K562 (cell line): ENCODE results near the gene G6PC3. TPM values are rescaled to one million over a fixed set of nuclear protein-coding genes. Genes with fewer than 3 reads are reported as not detected.

Source experiments
- ATAC-seq: fragments of 200-7000 bp; cut with Tn5 transposase; 3 replicates; pipeline ENCODE4 v1.9.1; 2020; ENCODE audit warnings: moderate library complexity
- BruUV-seq: library from RNA; stranded (reverse); fragments of 400-500 nt; replicated peaks from 2 replicates; lab custom pipeline; 2021; lab: Mats Ljungman, UMichigan
- CTCF ChIA-PET: fragments of 300-600 bp; formaldehyde crosslinking; extraction: SDS; loops from one replicate; lab custom pipeline; 2021; ENCODE audit warnings: low intra/inter-chr PET ratio; lab: Yijun Ruan, JAX
- POLR2A ChIA-PET: fragments of 300-600, 350-650 bp; sonication (Branson Sonifier 250); formaldehyde crosslinking; extraction: SDS; loops from one replicate; lab custom pipeline; 2021; ENCODE audit warnings: antibody characterized with exemption, inconsistent platforms; lab: Yijun Ruan, JAX
- DNase-seq, 4 experiments: peaks; one replicate each; pipeline versions ENCODE4 v3.0.0 to v3.0.0-alpha.2; 2011 to 2018; ENCODE audit warnings: low spot score in 3 of 4, mixed read lengths in 3 of 4; ENCODE audit errors: extremely low read depth in 1 of 4
- FAIRE-seq: peaks from 2 replicates; lab custom pipeline; 2011; peaks lifted over from hg19 to GRCh38; lab: Jason Lieb, UNC
- H2AFZ ChIP-seq: 2 replicates; pipeline ENCODE4 v1.6.0; 2011; ENCODE audit warnings: low read depth, low read length, control low read depth, inconsistent platforms
- H3K27ac ChIP-seq: fragments of 200-600 bp; 3 replicates; pipeline ENCODE4 v1.8.0; 2011; ENCODE audit warnings: low read depth, mild to moderate bottlenecking, control low read depth, inconsistent platforms, low read length, moderate library complexity, mixed read lengths; ENCODE audit errors: extremely low read depth
- H3K27me3 ChIP-seq, 2 experiments: fragments of 300-600 bp in 1 of 2; 2 replicates in 1 of 2; 3 replicates in 1 of 2; pipeline versions ENCODE4 v1.6.0 to v1.8.0; 2011; ENCODE audit warnings: inconsistent platforms in 2 of 2, low read length in 2 of 2, mild to moderate bottlenecking in 1 of 2, mixed read lengths in 1 of 2, moderate library complexity in 1 of 2; ENCODE audit not compliant: control insufficient read depth in 2 of 2, insufficient read depth in 2 of 2
- H3K36me3 ChIP-seq: fragments of 300-600 bp; 3 replicates; pipeline ENCODE4 v1.8.0; 2011; ENCODE audit warnings: mild to moderate bottlenecking, low read length, inconsistent platforms; ENCODE audit not compliant: control insufficient read depth, insufficient read depth
- H3K4me1 ChIP-seq, 2 experiments: fragments of 200-600 bp in 1 of 2; replicated peaks in 1 of 2; 2 replicates in 1 of 2; 3 replicates in 1 of 2; pipeline versions ENCODE4 v1.5.1 to v1.8.0; 2011; ENCODE audit warnings: inconsistent platforms in 2 of 2, low read length in 2 of 2, mild to moderate bottlenecking in 1 of 2, mixed read lengths in 1 of 2, moderate library complexity in 1 of 2; ENCODE audit not compliant: control insufficient read depth in 2 of 2, insufficient read depth in 2 of 2
- H3K4me2 ChIP-seq: 2 replicates; pipeline ENCODE4 v1.6.1; 2011; ENCODE audit warnings: low read length, control low read depth, inconsistent platforms, mixed read lengths; ENCODE audit not compliant: insufficient read depth
- H3K4me3 ChIP-seq: fragments of 200-600 bp; sonication (generic), shearing (Covaris generic); 2 replicates; pipeline ENCODE4 v1.5.1; 2016; ENCODE audit warnings: control low read depth, inconsistent platforms
- H3K79me2 ChIP-seq: fragments of 200-600 bp; 3 replicates; pipeline ENCODE4 v1.8.0; 2011; ENCODE audit warnings: low read length, inconsistent platforms; ENCODE audit not compliant: control insufficient read depth, insufficient read depth
- H3K9ac ChIP-seq, 2 experiments: 2 replicates each; pipeline versions ENCODE4 v1.6.0 to v1.6.1; 2011; ENCODE audit warnings: low read depth in 2 of 2, low read length in 2 of 2, control low read depth in 1 of 2, inconsistent platforms in 1 of 2, mild to moderate bottlenecking in 1 of 2, mixed read lengths in 1 of 2; ENCODE audit not compliant: insufficient read depth in 1 of 2
- H3K9me1 ChIP-seq: one replicate; pipeline ENCODE4 v1.6.0; 2011; ENCODE audit warnings: inconsistent platforms, mild to moderate bottlenecking, low read length, moderate library complexity; ENCODE audit not compliant: control insufficient read depth, insufficient read depth
- H3K9me3 ChIP-seq: replicated peaks from 2 replicates; pipeline ENCODE4 v1.5.1; 2011; ENCODE audit warnings: low read depth, low read length, inconsistent platforms; ENCODE audit not compliant: control insufficient read depth, insufficient read depth
- H4K20me1 ChIP-seq: replicated peaks from 2 replicates; pipeline ENCODE4 v1.6.1; 2011; ENCODE audit warnings: low read length, inconsistent platforms, mixed read lengths; ENCODE audit not compliant: control insufficient read depth, insufficient read depth
- CUX1 ChIP-seq: fragments of 200-800 bp; sonication (Bioruptor generic); IDR thresholded peaks from 2 replicates; pipeline ENCODE4 v1.6.1; 2016; ENCODE audit warnings: missing genetic modification characterization, missing compliant biosample characterization
- EGR1 ChIP-seq: fragments of 450-650 bp; conservative IDR thresholded peaks from 2 replicates; pipeline ENCODE4 v1.6.1; 2017; ENCODE audit warnings: mild to moderate bottlenecking
- FOXP1 ChIP-seq: sonication (generic); formaldehyde crosslinking; IDR thresholded peaks from 2 replicates; pipeline ENCODE4 v1.8.0; 2022; ENCODE audit warnings: mild to moderate bottlenecking, missing genetic modification reagents
- KDM1A ChIP-seq, 2 experiments: fragments of 450-650 bp; IDR thresholded peaks; 2 replicates each; pipeline ENCODE4 v1.6.1; 2016; ENCODE audit warnings: mild to moderate bottlenecking in 2 of 2
- MAZ ChIP-seq, 2 experiments: fragments of 450-650 bp in 1 of 2; sonication (generic) in 1 of 2; formaldehyde crosslinking; IDR thresholded peaks in 1 of 2; conservative IDR thresholded peaks in 1 of 2; 2 replicates each; pipeline versions ENCODE4 v1.4.0 to v1.5.0; 2020; ENCODE audit warnings: mild to moderate bottlenecking in 1 of 2, missing genetic modification reagents in 1 of 2
- MBD2 ChIP-seq: sonication (generic); IDR thresholded peaks from 2 replicates; pipeline ENCODE4 v1.6.1; 2016; ENCODE audit warnings: low read depth, borderline replicate concordance
- MXI1 ChIP-seq: IDR thresholded peaks from 2 replicates; pipeline ENCODE4 v1.6.1; 2011; ENCODE audit warnings: low read depth, mild to moderate bottlenecking, improper control_type of control experiment, low read length
- NCOA4 ChIP-seq: fragments of 450-650 bp; IDR thresholded peaks from 2 replicates; pipeline ENCODE4 v1.6.1; 2018; ENCODE audit warnings: mild to moderate bottlenecking; ENCODE audit not compliant: partially characterized antibody
- RFX1 ChIP-seq: fragments of 450-650 bp; IDR thresholded peaks from 2 replicates; pipeline ENCODE4 v1.6.1; 2016; ENCODE audit warnings: mild to moderate bottlenecking, moderate library complexity
- SIN3A ChIP-seq, 2 experiments: fragments of 150-350 bp in 1 of 2; IDR thresholded peaks; 2 replicates each; pipeline ENCODE4 v1.6.1; 2011 to 2016; ENCODE audit warnings: borderline replicate concordance in 2 of 2, low read depth in 2 of 2, low read length in 2 of 2, mild to moderate bottlenecking in 2 of 2, moderate library complexity in 2 of 2; ENCODE audit not compliant: control insufficient read depth in 1 of 2
- ZBTB12 ChIP-seq: fragments of 250-450 bp; sonication (Bioruptor Pico); IDR thresholded peaks from 2 replicates; pipeline ENCODE4 v1.4.0; 2020
- ZFX ChIP-seq: sonication (generic); formaldehyde crosslinking; IDR thresholded peaks from 2 replicates; pipeline ENCODE4 v1.8.0; 2022; ENCODE audit warnings: mild to moderate bottlenecking, missing genetic modification reagents, moderate library complexity
- ZNF143 ChIP-seq: sonication (generic); formaldehyde crosslinking; IDR thresholded peaks from 2 replicates; pipeline ENCODE4 v1.9.0; 2022; ENCODE audit warnings: mild to moderate bottlenecking, missing genetic modification reagents
- ZNF224 ChIP-seq: sonication (generic); formaldehyde crosslinking; IDR thresholded peaks from 2 replicates; pipeline ENCODE4 v1.8.0; 2022; ENCODE audit warnings: mild to moderate bottlenecking, missing genetic modification reagents
- ZNF75A ChIP-seq: fragments of 450-650 bp; formaldehyde crosslinking; IDR thresholded peaks from 2 replicates; pipeline ENCODE4 v1.4.0; 2020; ENCODE audit warnings: mild to moderate bottlenecking
- WGBS: fragments of 100-300 bp; shearing (Covaris generic); methylation state at CpG from one replicate; pipeline ENCODE4 v1.1.6; 2016; ENCODE audit warnings: low coverage, mixed read lengths; ENCODE audit not compliant: insufficient coverage; ENCODE audit errors: missing lambda C conversion rate; 5-methylcytosine and 5-hydroxymethylcytosine counted together
- in situ Hi-C: fragments of 300-500 bp; cut with MboI; formaldehyde crosslinking; loops from 4 replicates; pipeline ENCODE4 v1.15.0; 2018; ENCODE audit warnings: inconsistent platforms, mixed read lengths
- intact Hi-C: fragments of 100-400 bp; cut with micrococcal nuclease; formaldehyde crosslinking; loops from 2 replicates; pipeline ENCODE4 v1.14.2; 2022
- polyA plus RNA-seq, 8 experiments: library from polyadenylated mRNA; depleted of rRNA in 4 of 8; stranded (reverse) in 5 of 8; unstranded in 3 of 8; fragments of >200 nt; fragmentation: Nextera tagmentation in 2 of 8; fragmentation: Illumina TruSeq in 1 of 8; extraction: Ambion mirVana in 2 of 8; extraction: Trizol in 1 of 8; gene quantifications; 2 replicates each; pipeline versions ENCODE4 v1.2.1 to v1.2.3, GENCODE V29; 2011 to 2014; ENCODE audit warnings: inconsistent platforms in 1 of 8, missing spikeins in 1 of 8
- total RNA-seq, 7 experiments: library from RNA; depleted of rRNA in 6 of 7; stranded (reverse); fragments of >200 nt in 6 of 7; fragmentation: Illumina TruSeq in 2 of 7; extraction: Trizol in 2 of 7; gene quantifications; 2 replicates each; pipeline versions ENCODE4 v1.2.1 to v1.2.3, GENCODE V29; 2011 to 2021; ENCODE audit warnings: low replicate concordance in 1 of 7

The G6PC3 gene
- total and polyA plus RNA-seq, 9 of the 15 experiments (the other 6 are each of a cell fraction or from before 2014, with no cell fraction given), result 10.4 to 57.8 (median 31.1) TPM

GRCh38 chr17:44071198-44071520, 624 bp downstream of the G6PC3 start:
- peak overlapping the region; percentile 96 for H3K4me2 ChIP-seq
- no peaks in the 10 kb centered on the region for H3K27me3 ChIP-seq
- peak overlapping the region; percentile 91 for H2AFZ ChIP-seq
- no peaks in the 10 kb centered on the region for H3K9me1 ChIP-seq
- peaks cover 23% of the 10 kb centered on the region; the same call in 2 of the 3 replicates for H3K36me3 ChIP-seq
- intact Hi-C loops (no loop called here), in situ Hi-C loops (no loop called here)
- WGBS, result 0% methylated on average over 3 of the region's 3 CpGs
- H3K79me2 ChIP-seq, result peaks cover 31% of the 10 kb centered on the region
- DNase-seq, result no peak
- no peaks in the 10 kb centered on the region for H3K9me3 ChIP-seq
- POLR2A ChIA-PET, result interaction anchor here (0.8 to 1.6 kb wide), 6 partner anchors 9 to 1080 kb away, joined by 3 to 6 read pairs (median 3); no protein-coding TSS in a partner anchor
- CTCF ChIA-PET, result no interaction called here
- H3K9ac ChIP-seq, result peak overlapping the region; percentile 77 to 93
- FAIRE-seq, result no peak
- no TSS peak for BruUV-seq
- peak overlapping the region; percentile 84 for H3K27ac ChIP-seq
- ATAC-seq, result peak; percentile 44
- H3K4me1 ChIP-seq, result peaks cover 16 to 41% of the 10 kb centered on the region in 2 experiments; a peak in 4 of 5 replicates
- 0 out of 4 replicates have a peak, but pooled peaks of 1 of the 2 experiments have one; percentile 29 for TF ChIP-seq KDM1A (IDR thresholded peaks at IDR 0.05)
- peak in 1 of 2 experiments; percentile 3; a peak in 1 of 4 replicates for TF ChIP-seq MAZ (CRISPR knock-in tag; conservative IDR thresholded peaks at IDR 0.05 in 1 of 2, IDR thresholded peaks at IDR 0.05 in 1 of 2)
- TF ChIP-seq RFX1, result no peak
- peak; percentile 56; the same call in 1 of the 2 replicates for TF ChIP-seq MXI1
- no peak for TF ChIP-seq ZBTB12 (CRISPR knock-in tag)
- peak; percentile 13; the same call in 1 of the 2 replicates for TF ChIP-seq ZNF143 (CRISPR knock-in tag)
- 0 out of 2 replicates have a peak, but pooled peaks have one; percentile 10 for TF ChIP-seq MBD2
- TF ChIP-seq ZNF75A (CRISPR knock-in tag), result no peak
- TF ChIP-seq EGR1, result 0 out of 2 replicates have a peak, but pooled peaks have one; percentile 12
- no peak for TF ChIP-seq CUX1
- no peak; the same call in 1 of the 2 replicates for TF ChIP-seq ZFX
- TF ChIP-seq NCOA4, result no peak
- peak in 1 of 2 experiments; percentile 35; a peak in 1 of 4 replicates for TF ChIP-seq SIN3A (IDR thresholded peaks at IDR 0.05; ENCODE audit: borderline replicate concordance in 2 of 2, control insufficient read depth in 1 of 2, low read depth in 2 of 2, low read length in 2 of 2)
- no peak for TF ChIP-seq ZNF224 (CRISPR knock-in tag)
- TF ChIP-seq FOXP1 (CRISPR knock-in tag), result 0 out of 2 replicates have a peak, but pooled peaks have one; percentile 7
- H4K20me1 ChIP-seq, result no peaks in the 10 kb centered on the region
- peak overlapping the region; percentile 62 for H3K4me3 ChIP-seq
